CD14-positive monocyte (primary cell): ENCODE data around the gene ATP2C2. TPM values are rescaled to one million over a fixed set of nuclear protein-coding genes. Genes with fewer than 3 reads are reported as not detected.

Source experiments
- DNase-seq, 3 donors: peaks; one replicate each; pipeline ENCODE4 v3.0.0-alpha.2; 2011 to 2022
- H2AFZ ChIP-seq: 2 replicates; pipeline ENCODE4 v1.6.0; 2012; ENCODE audit warnings: mild to moderate bottlenecking, low read depth, low read length, inconsistent platforms; ENCODE audit not compliant: insufficient read depth, poor library complexity, severe bottlenecking
- H3K27ac ChIP-seq, 2 donors: 1 replicate in 1 of 2; 2 replicates in 1 of 2; pipeline ENCODE4 v1.5.1; 2012 to 2013; ENCODE audit warnings: low read length in 2 of 2, control low read depth in 1 of 2, inconsistent platforms in 1 of 2, low read depth in 1 of 2, mild to moderate bottlenecking in 1 of 2
- H3K27me3 ChIP-seq, 2 donors: one replicate each; pipeline versions ENCODE4 v1.6.0 to v1.6.1; 2011 to 2013; ENCODE audit warnings: low read length in 2 of 2; ENCODE audit not compliant: control insufficient read depth in 2 of 2, insufficient read depth in 2 of 2
- H3K36me3 ChIP-seq, 2 donors: replicated peaks in 1 of 2; 1 replicate in 1 of 2; 2 replicates in 1 of 2; pipeline versions ENCODE4 v1.5.1 to v1.6.1; 2012 to 2013; ENCODE audit warnings: low read length in 2 of 2, control low read depth in 1 of 2, inconsistent platforms in 1 of 2, mild to moderate bottlenecking in 1 of 2; ENCODE audit not compliant: insufficient read depth in 2 of 2, control insufficient read depth in 1 of 2
- H3K4me1 ChIP-seq, 2 donors: 1 replicate in 1 of 2; 2 replicates in 1 of 2; pipeline versions ENCODE4 v1.5.1 to v1.6.1; 2012 to 2013; ENCODE audit warnings: low read length in 2 of 2, control low read depth in 1 of 2, inconsistent platforms in 1 of 2, mild to moderate bottlenecking in 1 of 2, moderate library complexity in 1 of 2; ENCODE audit not compliant: insufficient read depth in 2 of 2, control insufficient read depth in 1 of 2
- H3K4me2 ChIP-seq: replicated peaks from 2 replicates; pipeline ENCODE3; 2012; ENCODE audit warnings: low read length, moderate library complexity, mild to moderate bottlenecking; ENCODE audit not compliant: poor library complexity, severe bottlenecking; ENCODE audit errors: extremely low read depth
- H3K4me3 ChIP-seq, 3 experiments: fragments of 200-600 bp in 1 of 3; sonication (generic) in 1 of 3; replicated peaks in 1 of 3; 1 replicate in 2 of 3; 2 replicates in 1 of 3; pipeline ENCODE4 v1.5.1; 2011 to 2013; ENCODE audit warnings: low read length in 3 of 3, mild to moderate bottlenecking in 3 of 3, control low read depth in 2 of 3, low read depth in 2 of 3, inconsistent platforms in 1 of 3, moderate library complexity in 1 of 3
- H3K79me2 ChIP-seq: 2 replicates; pipeline ENCODE4 v1.6.0; 2012; ENCODE audit warnings: mild to moderate bottlenecking, control low read depth, inconsistent platforms, low read length, moderate library complexity; ENCODE audit not compliant: insufficient read depth
- H3K9ac ChIP-seq: 2 replicates; pipeline ENCODE4 v1.6.0; 2017; ENCODE audit warnings: low read length, mild to moderate bottlenecking; ENCODE audit not compliant: insufficient read depth, poor library complexity, severe bottlenecking
- H3K9me3 ChIP-seq, 2 donors: replicated peaks in 1 of 2; 1 replicate in 1 of 2; 2 replicates in 1 of 2; pipeline versions ENCODE4 v1.5.1 to v1.6.1; 2012 to 2013; ENCODE audit warnings: low read length in 2 of 2, control low read depth in 1 of 2; ENCODE audit not compliant: control insufficient read depth in 1 of 2, insufficient read depth in 1 of 2
- H4K20me1 ChIP-seq: 2 replicates; pipeline ENCODE4 v1.6.0; 2012; ENCODE audit warnings: mild to moderate bottlenecking, low read length, control low read depth, moderate library complexity; ENCODE audit not compliant: insufficient read depth
- H3K27ac Mint-ChIP-seq, 7 donors: one replicate each; pipeline ENCODE4 v1.8.0; 2020; ENCODE audit warnings: mild to moderate bottlenecking in 7 of 7, mixed read lengths in 7 of 7, moderate library complexity in 6 of 7, inconsistent platforms in 2 of 7
- H3K27me3 Mint-ChIP-seq, 3 donors: one replicate each; pipeline ENCODE4 v1.8.0; 2021 to 2022; ENCODE audit warnings: low read depth in 3 of 3, mild to moderate bottlenecking in 3 of 3, mixed read lengths in 3 of 3, moderate library complexity in 3 of 3, inconsistent platforms in 1 of 3
- H3K36me3 Mint-ChIP-seq, 2 donors: one replicate each; pipeline ENCODE4 v1.8.0; 2020; ENCODE audit warnings: mixed read lengths in 2 of 2, inconsistent platforms in 1 of 2, mild to moderate bottlenecking in 1 of 2
- H3K4me1 Mint-ChIP-seq: one replicate; pipeline ENCODE4 v1.8.0; 2020; ENCODE audit warnings: mild to moderate bottlenecking, mixed read lengths
- H3K4me3 Mint-ChIP-seq, 2 donors: one replicate each; pipeline ENCODE4 v1.8.0; 2020; ENCODE audit warnings: mild to moderate bottlenecking in 2 of 2, mixed read lengths in 2 of 2, moderate library complexity in 1 of 2
- H3K9me3 Mint-ChIP-seq, 7 donors: one replicate each; pipeline ENCODE4 v1.8.0; 2020 to 2022; ENCODE audit warnings: mixed read lengths in 7 of 7, mild to moderate bottlenecking in 6 of 7, moderate library complexity in 6 of 7, inconsistent platforms in 2 of 7
- CTCF ChIP-seq: fragments of 200-600 bp; IDR thresholded peaks from one replicate; pipeline ENCODE4 v1.8.0; 2022; ENCODE audit warnings: antibody characterized with exemption, mild to moderate bottlenecking
- WGBS: methylation state at CpG from one replicate; pipeline ENCODE4 v1.1.5; 2013; ENCODE audit warnings: missing lambda C conversion rate; ENCODE audit not compliant: insufficient coverage; 5-methylcytosine and 5-hydroxymethylcytosine counted together
- intact Hi-C, 2 donors: fragments of 100-400 bp; cut with micrococcal nuclease; formaldehyde crosslinking; loops; one replicate each; pipeline versions ENCODE4 v1.15.0 to v1.15.1; 2023
- polyA plus RNA-seq, 3 donors: library from polyadenylated mRNA; depleted of rRNA in 1 of 3; unstranded in 2 of 3; stranded (reverse) in 1 of 3; fragments of 300-500 nt in 2 of 3; fragments of >200 nt in 1 of 3; fragmentation: Illumina TruSeq in 2 of 3; gene quantifications; 1 replicate in 2 of 3; 2 replicates in 1 of 3; pipeline ENCODE4 v1.2.3, GENCODE V29; 2012 to 2021

Gene ATP2C2
- polyA plus RNA-seq, 3 donors, result 0.05 TPM; not detected in 2

GRCh38 chr16:84505249-84506187 is 137.2 kb downstream of the ATP2C2 start:
- no peaks in the 10 kb centered on the region for H3K36me3 ChIP-seq
- H4K20me1 ChIP-seq, result peaks cover 10% of the 10 kb centered on the region
- H3K4me2 ChIP-seq, result peak overlapping the region; percentile 93
- peaks cover 37 to 44% of the 10 kb centered on the region in 2 donors for H3K4me1 ChIP-seq
- no peaks in the 10 kb centered on the region for H3K27me3 ChIP-seq
- no peaks in the 10 kb centered on the region for H3K9me3 ChIP-seq
- H2AFZ ChIP-seq, result peak overlapping the region; percentile 98
- Mint-ChIP-seq H3K9me3 (no peaks in the 10 kb centered on the region), H3K36me3 (peaks cover 5 to 6% of the 10 kb centered on the region in 2 donors), H3K27me3 (peaks cover 0 to 6% (median 2%) of the 10 kb centered on the region in 3 donors), H3K27ac (peak overlapping the region in 6 of 7 donors; percentile 10 to 79 (median 64)), H3K4me3 (peak overlapping the region; percentile 27 to 70), H3K4me1 (peaks cover 26% of the 10 kb centered on the region)
- DNase-seq, result no peak
- intact Hi-C loops, result loop anchor here in 1 of 2 donors (10.0 kb wide), 2 partner anchors 231 to 541 kb away; partner anchors contain the start of gene NECAB2
- peak overlapping the region in 1 of 3 experiments; percentile 95 for H3K4me3 ChIP-seq
- H3K9ac ChIP-seq, result peak overlapping the region; percentile 36
- no peak for TF ChIP-seq CTCF
- no peaks in the 10 kb centered on the region for H3K79me2 ChIP-seq
- H3K27ac ChIP-seq, result peak overlapping the region; percentile 30 to 68
- WGBS, result 77% methylated on average over 32 of the region's 33 CpGs
